ENCODE data around the gene PWP1.

The PWP1 gene

DNA sequence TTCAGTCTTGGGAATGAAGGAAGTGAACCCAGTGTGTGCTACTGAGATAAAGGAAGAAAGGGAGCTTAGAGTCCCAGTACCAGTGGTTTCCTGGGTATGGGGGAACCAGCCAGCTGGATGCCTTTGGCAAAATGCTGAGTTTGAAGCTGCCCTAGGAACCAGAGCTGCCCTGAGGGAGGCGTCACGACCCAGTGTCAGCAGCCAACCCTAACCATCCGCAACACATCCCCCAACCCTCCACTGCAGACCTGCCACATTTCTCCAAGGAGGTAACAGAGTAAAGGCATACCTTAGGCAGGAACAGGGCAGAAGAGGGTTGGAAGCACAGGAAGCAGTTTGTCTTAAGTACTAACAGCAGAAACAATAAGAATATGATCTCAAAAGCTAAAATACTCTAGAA lies 46.8 kb downstream of the PWP1 start:
- DNase-seq (ENCODE audit: insufficient read length, low spot score) (no peak), FAIRE-seq (no peak)

DNA sequence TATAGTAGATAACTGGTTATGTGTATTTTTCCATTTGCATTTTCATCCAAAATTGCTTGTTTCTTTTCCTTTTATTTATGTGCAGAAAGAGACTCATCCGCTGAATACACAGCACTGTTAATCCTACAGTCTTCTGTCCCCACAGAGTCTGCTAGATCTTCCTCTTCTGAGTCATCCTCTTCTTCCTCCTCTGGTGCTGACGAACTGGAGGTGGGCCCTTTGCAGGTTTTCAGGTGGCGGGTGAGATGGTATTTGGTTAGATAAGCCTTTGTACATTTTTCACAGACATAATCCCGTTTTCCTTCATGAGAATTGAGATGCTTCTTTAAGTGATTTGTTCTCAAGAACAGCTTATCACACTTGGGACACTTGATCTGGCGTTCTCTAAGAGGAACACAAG lies 48.5 kb downstream of the PWP1 start:
- DNase-seq (ENCODE audit: insufficient read length, low spot score) (no peak), FAIRE-seq (no peak)

DNA sequence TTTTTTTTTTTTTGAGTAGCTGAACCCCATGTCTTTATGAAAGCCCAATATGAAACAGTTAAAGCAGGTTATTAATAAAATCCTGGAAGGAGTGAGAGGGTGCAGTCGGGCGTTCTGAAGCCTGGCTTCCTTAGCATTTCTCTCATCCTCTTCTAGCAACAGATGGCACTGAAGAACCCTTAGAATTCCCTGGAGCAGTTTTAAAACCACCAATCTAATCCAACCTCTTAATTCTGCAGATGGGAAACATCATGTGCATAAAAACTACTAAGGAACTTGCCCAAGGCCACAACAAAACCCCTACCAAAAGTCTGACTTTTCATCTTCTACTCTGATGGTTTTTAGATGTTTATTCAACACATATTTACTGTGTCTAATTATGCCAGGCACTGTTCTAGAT lies 50.2 kb downstream of the PWP1 start:
- FAIRE-seq (no peak), DNase-seq (ENCODE audit: insufficient read length, low spot score) (no peak)

DNA sequence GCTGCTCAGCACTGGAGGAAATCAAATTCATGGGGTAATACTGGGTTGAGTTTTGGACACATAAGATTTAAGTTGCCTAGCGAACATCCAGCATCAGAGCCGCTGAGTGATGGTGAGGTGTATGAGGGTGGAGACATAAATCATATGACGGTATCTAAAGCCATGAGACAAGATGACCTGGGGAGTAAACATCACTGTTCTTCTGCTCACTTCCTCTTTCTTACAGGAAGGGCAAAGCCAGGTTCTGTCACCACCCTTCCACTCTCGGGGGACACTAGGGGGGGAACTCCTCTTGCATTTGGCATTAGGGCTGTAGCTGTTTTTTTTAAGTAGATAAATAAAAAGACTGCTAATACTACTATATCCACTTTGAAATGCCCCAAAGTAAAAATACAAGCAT lies 51.3 kb downstream of the PWP1 start:
- peak; percentile 75 for FAIRE-seq
- DNase-seq (ENCODE audit: insufficient read length, low spot score), result peak; percentile 68

DNA sequence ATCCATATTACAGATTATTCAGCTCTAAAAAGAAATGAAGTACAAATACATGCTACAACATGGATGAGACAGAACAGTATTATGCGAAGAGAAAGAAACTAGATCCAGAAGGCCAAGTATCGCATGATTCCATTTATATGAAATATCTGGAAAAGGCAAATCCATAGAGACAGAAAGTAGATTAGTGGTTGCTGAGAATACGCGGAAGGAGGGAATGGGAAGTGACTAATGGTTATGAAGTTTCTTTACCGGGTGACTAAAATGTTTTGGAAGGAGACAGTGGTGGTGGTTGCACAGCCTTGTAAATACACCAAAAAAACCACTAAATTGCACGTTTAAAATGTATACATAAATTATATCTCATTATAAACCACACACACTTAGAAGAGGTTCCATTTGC lies 62.9 kb downstream of the PWP1 start:
- DNase-seq (ENCODE audit: insufficient read length, low spot score), result no peak
- FAIRE-seq, result no peak

DNA sequence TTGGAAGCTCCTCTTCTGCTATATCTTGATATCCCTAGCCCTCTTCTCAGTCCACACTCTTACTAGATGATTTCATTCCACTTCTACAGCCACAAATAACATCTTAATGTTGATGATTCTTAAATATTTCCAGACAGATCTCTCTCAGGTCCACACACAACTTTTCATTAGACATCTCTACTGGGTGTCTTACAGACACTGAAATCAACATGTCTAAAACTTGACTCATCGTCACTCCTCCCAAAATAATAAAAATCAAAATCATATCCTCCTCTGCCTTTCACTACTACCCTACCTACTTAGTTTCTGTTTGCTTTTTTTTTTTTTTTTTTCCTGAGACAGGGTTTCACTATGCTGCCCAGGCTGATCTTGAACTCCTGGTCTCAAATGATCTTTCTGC lies 63.5 kb downstream of the PWP1 start:
- FAIRE-seq (no peak), DNase-seq (ENCODE audit: insufficient read length, low spot score) (no peak)

DNA sequence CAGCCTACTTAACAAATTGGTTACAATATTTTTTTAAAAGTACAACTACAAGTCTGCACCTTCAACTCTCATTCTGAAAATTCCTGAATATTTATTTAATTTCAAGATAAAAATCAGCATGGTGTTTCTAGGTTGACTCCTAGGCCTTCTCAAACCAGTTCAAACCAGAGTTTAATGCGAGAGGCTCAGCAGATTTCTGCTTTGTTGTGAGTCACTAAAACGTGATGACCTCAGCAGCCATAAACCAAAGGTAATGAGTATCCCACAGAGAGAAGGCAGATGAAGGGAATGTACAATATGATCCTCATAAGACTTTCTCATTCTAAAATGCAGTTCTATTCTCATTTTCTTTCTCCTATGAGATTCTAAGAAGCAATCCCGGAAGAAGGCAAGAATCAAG lies 73.8 kb downstream of the PWP1 start:
- DNase-seq (ENCODE audit: insufficient read length, low spot score) (no peak), FAIRE-seq (no peak)

DNA sequence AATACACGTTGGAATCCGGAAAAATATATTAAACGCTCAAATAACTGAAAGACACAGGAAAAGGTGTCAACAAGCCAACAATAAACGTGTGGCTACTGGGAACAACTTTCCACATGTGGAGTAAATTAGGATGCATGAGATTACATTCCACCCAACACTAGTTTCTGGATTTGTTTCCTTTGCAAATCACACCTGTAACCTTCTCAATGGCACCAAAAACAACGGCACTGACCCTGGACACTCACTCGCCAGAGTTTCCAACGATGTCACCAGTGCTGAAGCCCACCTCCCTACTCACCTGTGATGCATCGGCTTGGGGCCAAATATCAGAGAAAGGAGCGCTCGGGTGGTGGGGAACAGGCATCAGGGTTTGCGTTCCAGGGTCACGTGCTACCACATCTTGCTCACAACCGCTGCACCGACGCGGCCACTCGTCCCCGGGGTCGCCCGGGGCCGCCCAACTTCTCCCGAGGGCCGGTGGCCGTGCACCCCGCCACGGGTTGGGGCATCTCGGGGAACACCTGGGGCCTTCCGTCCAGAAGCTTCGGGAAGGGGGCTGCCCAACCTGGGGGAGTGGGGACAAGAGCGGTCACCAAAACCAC lies 74.7 kb downstream of the PWP1 start:
- no peak for DNase-seq (ENCODE audit: insufficient read length, low spot score)
- FAIRE-seq, result no peak

DNA sequence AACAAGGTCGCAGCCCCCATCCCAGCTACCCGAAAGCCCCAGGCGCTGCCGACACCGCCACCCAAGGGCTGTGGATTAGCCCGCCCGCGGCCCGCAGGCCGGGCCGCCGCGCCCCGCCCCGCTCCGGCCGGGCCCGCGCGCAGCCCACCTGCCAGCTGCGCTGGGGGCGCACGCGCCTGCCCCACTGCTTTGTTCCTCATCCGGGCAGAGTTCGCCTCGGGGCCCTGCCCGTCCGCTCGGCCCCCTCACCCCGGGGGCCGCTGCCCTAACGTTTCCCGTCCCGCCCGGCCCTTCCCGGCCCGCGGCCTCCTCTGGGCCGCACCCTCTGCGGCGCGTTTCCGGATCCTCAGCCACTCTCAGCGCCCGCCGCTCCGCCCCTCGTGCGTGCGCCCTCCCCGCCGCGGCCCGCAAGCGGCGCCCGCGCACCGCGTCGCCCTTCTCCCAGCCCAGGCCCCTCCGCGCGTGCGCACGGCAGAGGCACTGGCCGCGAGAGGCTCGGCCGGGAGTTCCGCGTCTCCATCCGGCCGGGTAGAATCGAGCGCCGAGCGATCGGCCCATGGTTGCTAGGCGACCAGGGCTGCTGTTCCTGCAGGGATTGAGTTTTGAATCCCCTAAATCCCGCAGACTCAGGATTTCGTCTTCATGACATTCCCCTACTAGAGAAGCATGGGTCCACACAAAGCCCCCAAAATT lies 75.4 kb downstream of the PWP1 start, which contains the start of gene PRDM4:
PRDM4 (minus strand) TSS at position 329 of the 693 bp plus-strand sequence. CDS start 622 bp downstream, outside the sequence.
- peak; percentile 93 for FAIRE-seq
- DNase-seq (ENCODE audit: insufficient read length, low spot score), result peak; percentile 95

DNA sequence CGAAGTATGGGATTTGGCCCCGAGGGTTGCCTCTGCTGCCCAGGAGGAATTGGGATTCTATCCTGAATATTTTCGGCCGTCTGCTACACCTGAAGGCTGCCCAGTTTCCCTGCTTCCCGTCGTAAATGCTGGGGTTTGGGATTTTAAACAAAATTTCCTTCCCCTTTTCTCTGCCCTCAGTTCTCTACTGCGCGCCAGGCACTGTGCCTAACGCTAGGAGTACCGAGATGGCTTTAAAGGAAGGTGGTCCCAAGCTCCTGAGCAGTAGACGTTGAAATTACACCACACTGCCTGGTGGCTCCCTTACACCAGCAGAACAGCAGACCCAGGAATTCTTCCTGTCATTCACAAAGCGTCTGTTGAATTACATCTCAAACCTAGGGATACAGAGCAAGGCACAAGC lies 75.9 kb downstream of the PWP1 start:
- FAIRE-seq, result no peak
- DNase-seq (ENCODE audit: insufficient read length, low spot score), result no peak

Data from GM19239 (cell line).